Heart right ventricle (tissue), 16 donors: ENCODE results near the gene B4GALT5. TPM values are rescaled to one million over a fixed set of nuclear protein-coding genes. Genes with fewer than 3 reads are reported as not detected.

Source experiments
- ATAC-seq, 8 donors: fragments of 200-7000 bp; cut with Tn5 transposase; one replicate each; pipeline ENCODE4 v1.9.1; 2020; ENCODE audit warnings: mild to moderate bottlenecking in 8 of 8, moderate library complexity in 8 of 8, moderate number of reproducible peaks in 1 of 8
- DNase-seq, 2 donors: peaks; one replicate each; pipeline ENCODE4 v3.0.0-alpha.2; 2020
- H3K27ac ChIP-seq, 10 donors: fragments of 200-600 bp; sonication (generic) in 2 of 10; one replicate each; pipeline versions ENCODE4 v1.5.0 to v1.8.0; 2020 to 2022; ENCODE audit warnings: mild to moderate bottlenecking in 3 of 10
- H3K27me3 ChIP-seq, 7 donors: fragments of 200-600 bp; one replicate each; pipeline ENCODE4 v1.8.0; 2021 to 2022; ENCODE audit warnings: mild to moderate bottlenecking in 2 of 7
- H3K36me3 ChIP-seq, 9 donors: fragments of 200-600 bp; sonication (generic) in 1 of 9; one replicate each; pipeline versions ENCODE4 v1.5.0 to v1.8.0; 2020 to 2022; ENCODE audit warnings: mild to moderate bottlenecking in 2 of 9
- H3K4me1 ChIP-seq, 9 donors: fragments of 200-600 bp; sonication (generic) in 1 of 9; one replicate each; pipeline versions ENCODE4 v1.5.0 to v1.8.0; 2020 to 2022; ENCODE audit warnings: mild to moderate bottlenecking in 4 of 9
- H3K4me3 ChIP-seq, 10 donors: fragments of 200-600 bp; sonication (generic) in 2 of 10; one replicate each; pipeline versions ENCODE4 v1.5.0 to v1.8.0; 2020 to 2022; ENCODE audit warnings: mild to moderate bottlenecking in 7 of 10, moderate library complexity in 2 of 10
- H3K9me3 ChIP-seq, 11 donors: fragments of 200-600 bp in 10 of 11; sonication (generic) in 2 of 11; one replicate each; pipeline versions ENCODE4 v1.5.0 to v1.8.0; 2013 to 2022; ENCODE audit warnings: mild to moderate bottlenecking in 2 of 11, control low read depth in 1 of 11, moderate library complexity in 1 of 11
- WGBS, 2 donors: extraction: QIAGEN DNeasy Blood & Tissue Kit; methylation state at CpG; one replicate each; pipeline ENCODE4 v1.1.7; 2013; ENCODE audit warnings: inconsistent platforms in 1 of 2; 5-methylcytosine and 5-hydroxymethylcytosine counted together
- intact Hi-C, 10 donors: fragments of 100-400 bp; cut with DNase I; formaldehyde crosslinking; loops; one replicate each; pipeline versions ENCODE4 v1.11.1 to v1.14.2; 2022
- polyA plus RNA-seq, 2 donors: library from polyadenylated mRNA; stranded (reverse); fragments of 200-250 nt; gene quantifications; one replicate each; pipeline ENCODE4 v1.2.3, GENCODE V29; 2013
- total RNA-seq, 10 donors: library from RNA; stranded (reverse); fragmentation: NEBNext Ultra II Directional in 3 of 10; extraction: Animal tissue kit (Norgen Biotek cat#: 25700) in 3 of 10; gene quantifications; one replicate each; pipeline versions ENCODE4 v1.2.1 to v1.2.4, GENCODE V29; 2021 to 2023
- TF ChIP-seq, protein P1 (sequence below), 9 donors: fragments of 200-600 bp; sonication (generic) in 2 of 9; IDR thresholded peaks; one replicate each; pipeline versions ENCODE4 v1.5.0 to v1.8.0; 2021 to 2022; ENCODE audit warnings: antibody characterized with exemption in 9 of 9, mild to moderate bottlenecking in 5 of 9, moderate library complexity in 1 of 9
- donor health status: Arrhythmogenic right ventricular cardiomyopathy.
- donor health status: ischemic (EF 13 %, LVEDD 7.1; RV severe dilation, severe dysfunction).
- donor health status: healthy with polysubstance abuse.
- donor health status: DM: no; HTN: yes; CAD: no.
- donor health status: DM: no; HTN: no; CAD: no.
- donor health status: ischemic (EF 25% LVEDD 6.9; RV normal size, moderate dysfunction).
- donor health status: ischemic (EF 25% LVEDD 5.7; RV mildly dilated, moderate dysfunction).
- donor health status: healthy.
- donor health status: DM: yes; HTN: yes; CAD: no.
- donor health status: Ischemic cardiomyopathy.
- donor health status: ischemic (EF 35%, LVEDD 5.7; RV mildly dilated, moderate dysfunction).
- donor health status: nonischemic (EF 11% LVEDD 7.7; RV severe dilation, severe dysfunction).
- donor health status: DM: yes; HTN: yes; CAD: no.
- donor health status: PGD.
- donor health status: ischemic (EF 29% LVEDD 5.4; RV normal size, mild dysfunction).
- donor health status: nonischemic (EF 23%, LVEDD 6.1; RV moderate dilation, normal function).

B4GALT5 gene
- total and polyA plus RNA-seq, 12 donors = 7.4 to 61.6 (median 29.6) TPM

DNA sequence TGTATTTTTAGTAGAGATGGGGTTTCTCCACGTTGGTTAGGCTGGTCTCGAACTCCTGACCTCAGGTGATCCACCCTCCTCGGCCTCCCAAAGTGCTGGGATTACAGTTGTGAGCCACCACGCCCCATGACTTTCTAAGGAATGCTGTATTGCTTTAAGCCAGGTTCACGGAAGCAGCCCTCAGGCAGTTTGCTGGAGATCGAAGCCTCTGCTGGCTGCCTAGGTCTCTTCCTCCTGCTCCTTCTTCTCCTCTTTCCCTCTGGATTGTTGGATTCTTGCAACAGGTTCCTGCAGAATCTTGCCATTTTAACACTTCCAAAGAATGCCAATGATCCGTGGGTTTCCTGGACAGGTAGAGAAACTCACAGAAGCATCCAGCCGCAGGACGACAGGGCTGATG, 29.3 kb upstream of the B4GALT5 start:
- DNase-seq (no peak), ATAC-seq (no peak)
- no peaks in the 10 kb centered on the region for H3K36me3 ChIP-seq
- H3K4me1 ChIP-seq = peaks cover under 1 to 10% (median 8%) of the 10 kb centered on the region in 9 donors
- H3K27me3 ChIP-seq = no peaks in the 10 kb centered on the region
- TF ChIP-seq, protein P1, sequence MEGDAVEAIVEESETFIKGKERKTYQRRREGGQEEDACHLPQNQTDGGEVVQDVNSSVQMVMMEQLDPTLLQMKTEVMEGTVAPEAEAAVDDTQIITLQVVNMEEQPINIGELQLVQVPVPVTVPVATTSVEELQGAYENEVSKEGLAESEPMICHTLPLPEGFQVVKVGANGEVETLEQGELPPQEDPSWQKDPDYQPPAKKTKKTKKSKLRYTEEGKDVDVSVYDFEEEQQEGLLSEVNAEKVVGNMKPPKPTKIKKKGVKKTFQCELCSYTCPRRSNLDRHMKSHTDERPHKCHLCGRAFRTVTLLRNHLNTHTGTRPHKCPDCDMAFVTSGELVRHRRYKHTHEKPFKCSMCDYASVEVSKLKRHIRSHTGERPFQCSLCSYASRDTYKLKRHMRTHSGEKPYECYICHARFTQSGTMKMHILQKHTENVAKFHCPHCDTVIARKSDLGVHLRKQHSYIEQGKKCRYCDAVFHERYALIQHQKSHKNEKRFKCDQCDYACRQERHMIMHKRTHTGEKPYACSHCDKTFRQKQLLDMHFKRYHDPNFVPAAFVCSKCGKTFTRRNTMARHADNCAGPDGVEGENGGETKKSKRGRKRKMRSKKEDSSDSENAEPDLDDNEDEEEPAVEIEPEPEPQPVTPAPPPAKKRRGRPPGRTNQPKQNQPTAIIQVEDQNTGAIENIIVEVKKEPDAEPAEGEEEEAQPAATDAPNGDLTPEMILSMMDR (IDR thresholded peaks at IDR 0.05) = no peak
- no peak overlapping the region for H3K4me3 ChIP-seq
- no peak overlapping the region for H3K27ac ChIP-seq
- intact Hi-C loops = no loop called here
- H3K9me3 ChIP-seq = no peaks in the 10 kb centered on the region
- 82 to 83% methylated on average over 9 of the region's 9 CpGs for WGBS, 2 donors

DNA sequence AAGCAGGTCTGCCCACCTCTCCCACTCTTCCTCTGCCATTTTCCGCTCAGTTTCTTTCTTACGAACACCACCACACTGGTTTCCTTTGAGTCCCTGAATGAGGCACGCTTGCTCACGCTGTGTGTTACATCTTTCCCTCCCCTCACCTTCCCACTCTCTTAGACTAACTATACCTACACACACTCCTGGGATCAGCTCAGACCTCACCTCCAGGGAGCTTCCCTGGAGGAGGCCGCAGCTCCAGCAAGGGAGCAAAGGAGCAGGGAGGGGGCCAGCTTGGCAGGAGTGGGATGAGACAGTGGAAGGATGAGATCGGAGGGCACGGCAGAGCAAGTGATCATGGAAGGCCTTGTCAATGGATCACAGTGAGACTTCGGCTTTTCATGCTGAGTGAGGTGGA, 28.3 kb upstream of the B4GALT5 start:
- no peaks in the 10 kb centered on the region for H3K9me3 ChIP-seq
- no peaks in the 10 kb centered on the region for H3K36me3 ChIP-seq
- H3K4me1 ChIP-seq = peaks cover 0 to under 1% (median 0%) of the 10 kb centered on the region in 9 donors
- no peak overlapping the region for H3K4me3 ChIP-seq
- 95 to 96% methylated on average over 8 of the region's 8 CpGs for WGBS, 2 donors
- H3K27ac ChIP-seq = no peak overlapping the region
- TF ChIP-seq, protein P1 (IDR thresholded peaks at IDR 0.05) = no peak
- no peaks in the 10 kb centered on the region for H3K27me3 ChIP-seq
- no peak for DNase-seq
- intact Hi-C loops = no loop called here
- no peak for ATAC-seq

DNA sequence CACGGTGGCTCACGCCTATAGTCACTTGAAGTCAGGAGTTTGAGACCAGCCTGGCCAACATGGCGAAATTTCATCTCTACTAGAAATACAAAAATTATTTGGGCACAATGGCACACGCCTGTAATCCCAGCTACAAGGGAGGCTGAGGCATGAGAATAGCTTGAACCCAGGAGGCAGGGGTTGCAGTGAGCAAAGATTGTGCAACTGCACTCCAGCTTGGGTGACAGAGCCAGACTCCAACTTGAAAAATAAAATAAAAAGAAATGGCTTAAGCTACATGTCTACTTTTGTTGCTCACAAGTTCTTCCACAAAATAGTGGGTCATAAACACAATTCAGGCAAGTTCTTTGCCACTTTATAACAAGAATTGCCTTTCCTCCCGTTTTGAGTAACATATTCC, 27.1 kb upstream of the B4GALT5 start:
- intact Hi-C loops = no loop called here
- ATAC-seq (no peak), DNase-seq (no peak)
- WGBS, 2 donors = 93 to 94% methylated on average over 5 of the region's 5 CpGs
- no peak overlapping the region for H3K27ac ChIP-seq
- no peak overlapping the region for H3K4me3 ChIP-seq
- H3K36me3 ChIP-seq = no peaks in the 10 kb centered on the region
- TF ChIP-seq, protein P1 (IDR thresholded peaks at IDR 0.05) = no peak
- no peaks in the 10 kb centered on the region for H3K9me3 ChIP-seq
- no peaks in the 10 kb centered on the region for H3K27me3 ChIP-seq
- no peaks in the 10 kb centered on the region for H3K4me1 ChIP-seq

DNA sequence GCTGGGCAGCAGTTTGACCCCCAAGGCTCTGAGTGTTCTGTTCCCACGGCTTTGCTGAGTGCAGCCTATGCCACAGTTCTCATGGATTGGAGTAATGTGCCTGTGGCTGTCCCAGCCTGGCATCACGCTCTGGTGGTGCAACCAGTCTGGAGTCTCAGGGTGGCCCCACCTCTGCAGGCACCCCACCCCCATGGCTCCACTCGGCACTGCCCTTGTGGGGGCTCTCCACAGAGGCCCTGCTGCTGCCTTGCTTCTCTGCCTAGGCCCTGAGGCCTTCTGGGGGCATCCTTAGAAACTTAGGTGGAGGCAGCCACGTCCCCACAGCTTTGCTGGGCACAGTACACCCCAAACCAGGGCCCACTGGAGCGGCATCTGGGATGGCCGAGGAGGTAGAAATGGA, 25.4 kb upstream of the B4GALT5 start:
- Histone ChIP-seq H3K4me3 (no peak overlapping the region), H3K27ac (no peak overlapping the region), H3K36me3 (no peaks in the 10 kb centered on the region), H3K27me3 (no peaks in the 10 kb centered on the region), H3K4me1 (no peaks in the 10 kb centered on the region), H3K9me3 (no peaks in the 10 kb centered on the region)
- intact Hi-C loops = loop anchor here in 1 of 10 donors (5.0 kb wide), 1 partner anchor 197 kb away; no protein-coding TSS in a partner anchor
- WGBS, 2 donors = 83 to 88% methylated on average over 6 of the region's 6 CpGs
- TF ChIP-seq, protein P1 (IDR thresholded peaks at IDR 0.05) = no peak
- peak in 1 of 8 donors; percentile 38 for ATAC-seq
- no peak for DNase-seq
